ENCODE data around the gene ABCC4. TPM values are rescaled to one million over a fixed set of nuclear protein-coding genes. Genes with fewer than 3 reads are reported as not detected.

The ABCC4 gene
- total and polyA plus RNA-seq, 8 donors: 1.5 to 87.2 (median 29.7) TPM

DNA sequence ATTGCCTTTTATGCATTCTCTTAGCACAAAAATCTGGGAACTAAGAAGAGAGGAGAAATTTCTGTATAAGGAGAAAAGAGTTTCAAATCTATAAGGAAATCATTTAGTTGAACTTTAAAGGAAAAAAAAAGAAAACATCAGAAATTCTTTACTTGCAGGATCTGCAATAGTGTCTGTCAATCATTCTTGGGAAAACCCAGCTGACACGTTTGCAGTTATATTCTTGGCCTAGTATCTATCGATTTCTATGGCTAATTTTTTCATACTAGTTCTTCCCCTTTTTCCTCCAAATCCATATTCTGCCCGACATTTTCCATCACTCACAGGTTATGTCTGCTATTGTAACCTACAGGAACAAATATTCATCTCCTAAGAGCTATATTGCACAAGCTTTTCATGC, 160.7 kb downstream of the ABCC4 start:
- Histone ChIP-seq H3K4me1 (no peaks in the 10 kb centered on the region), H3K36me3 (peaks cover 0 to 14% (median 4%) of the 10 kb centered on the region in 4 donors), H3K9me3 (no peaks in the 10 kb centered on the region), H3K27me3 (no peaks in the 10 kb centered on the region), H3K27ac (no peak overlapping the region), H3K4me3 (no peak overlapping the region)
- DNase-seq: no peak
- 90 to 97% (median 93%) methylated on average over 3 of the region's 3 CpGs for WGBS, 5 donors
- TF ChIP-seq EP300 (IDR thresholded peaks at IDR 0.05) (no peak), POLR2A (IDR thresholded peaks at IDR 0.05) (no peak), POLR2AphosphoS5 (IDR thresholded peaks at IDR 0.05) (no peak)
- TF ChIP-seq, protein P1, sequence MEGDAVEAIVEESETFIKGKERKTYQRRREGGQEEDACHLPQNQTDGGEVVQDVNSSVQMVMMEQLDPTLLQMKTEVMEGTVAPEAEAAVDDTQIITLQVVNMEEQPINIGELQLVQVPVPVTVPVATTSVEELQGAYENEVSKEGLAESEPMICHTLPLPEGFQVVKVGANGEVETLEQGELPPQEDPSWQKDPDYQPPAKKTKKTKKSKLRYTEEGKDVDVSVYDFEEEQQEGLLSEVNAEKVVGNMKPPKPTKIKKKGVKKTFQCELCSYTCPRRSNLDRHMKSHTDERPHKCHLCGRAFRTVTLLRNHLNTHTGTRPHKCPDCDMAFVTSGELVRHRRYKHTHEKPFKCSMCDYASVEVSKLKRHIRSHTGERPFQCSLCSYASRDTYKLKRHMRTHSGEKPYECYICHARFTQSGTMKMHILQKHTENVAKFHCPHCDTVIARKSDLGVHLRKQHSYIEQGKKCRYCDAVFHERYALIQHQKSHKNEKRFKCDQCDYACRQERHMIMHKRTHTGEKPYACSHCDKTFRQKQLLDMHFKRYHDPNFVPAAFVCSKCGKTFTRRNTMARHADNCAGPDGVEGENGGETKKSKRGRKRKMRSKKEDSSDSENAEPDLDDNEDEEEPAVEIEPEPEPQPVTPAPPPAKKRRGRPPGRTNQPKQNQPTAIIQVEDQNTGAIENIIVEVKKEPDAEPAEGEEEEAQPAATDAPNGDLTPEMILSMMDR (IDR thresholded peaks at IDR 0.05): no peak
- intact Hi-C loops (cut with DNase I; ENCODE audit: low total_unique reads): no loop called here

GRCh38 chr13:95138876-95139585, 162.2 kb downstream of the ABCC4 start:
- WGBS, 5 donors: 90 to 94% (median 91%) methylated on average over 11 of the region's 11 CpGs
- H3K36me3 ChIP-seq: peaks cover 0 to 14% (median 4%) of the 10 kb centered on the region in 4 donors
- intact Hi-C loops (cut with DNase I; ENCODE audit: low total_unique reads): no loop called here
- DNase-seq: no peak
- no peak overlapping the region for H3K27ac ChIP-seq
- H3K27me3 ChIP-seq: peaks cover 0 to 4% (median 0%) of the 10 kb centered on the region in 3 donors
- no peaks in the 10 kb centered on the region for H3K4me1 ChIP-seq
- no peak overlapping the region for H3K4me3 ChIP-seq
- no peaks in the 10 kb centered on the region for H3K9me3 ChIP-seq
- TF ChIP-seq, protein P1 (IDR thresholded peaks at IDR 0.05): no peak
- TF ChIP-seq EP300 (IDR thresholded peaks at IDR 0.05) (no peak), POLR2AphosphoS5 (IDR thresholded peaks at IDR 0.05) (no peak), POLR2A (IDR thresholded peaks at IDR 0.05) (no peak)

GRCh38 chr13:95137096-95137495, 164.2 kb downstream of the ABCC4 start:
- no peaks in the 10 kb centered on the region for H3K4me1 ChIP-seq
- peak overlapping the region in 2 of 5 donors; percentile 9 to 65 for H3K27ac ChIP-seq
- 71 to 77% (median 76%) methylated on average over 3 of the region's 3 CpGs for WGBS, 5 donors
- H3K27me3 ChIP-seq: peaks cover 0 to 6% (median 0%) of the 10 kb centered on the region in 3 donors
- no peak overlapping the region for H3K4me3 ChIP-seq
- no peaks in the 10 kb centered on the region for H3K9me3 ChIP-seq
- TF ChIP-seq POLR2AphosphoS5 (IDR thresholded peaks at IDR 0.05): no peak
- no peak for TF ChIP-seq EP300 (IDR thresholded peaks at IDR 0.05)
- no peak for TF ChIP-seq POLR2A (IDR thresholded peaks at IDR 0.05)
- TF ChIP-seq, protein P1 (IDR thresholded peaks at IDR 0.05): no peak
- peaks cover 0 to 17% (median 3%) of the 10 kb centered on the region in 4 donors for H3K36me3 ChIP-seq
- intact Hi-C loops (cut with DNase I; ENCODE audit: low total_unique reads): no loop called here
- no peak for DNase-seq

DNA sequence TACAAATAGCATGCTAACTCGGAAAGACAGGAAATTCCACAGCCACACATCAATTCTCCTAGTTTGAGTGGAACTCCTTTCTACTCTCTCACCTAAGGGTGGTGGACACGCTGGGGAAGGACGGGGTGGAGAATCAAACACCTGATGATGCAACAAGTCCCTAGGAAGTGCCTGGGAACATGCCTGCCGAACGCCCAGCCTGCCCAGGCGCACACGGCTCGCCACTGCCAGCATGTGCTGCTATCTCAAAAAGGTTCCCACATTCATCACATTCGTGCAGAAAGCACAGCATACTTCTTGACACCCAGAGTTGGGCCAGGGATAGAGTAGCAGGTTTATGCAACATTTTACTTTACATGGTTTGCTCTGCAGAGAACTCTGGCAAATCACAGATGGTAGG, 164.6 kb downstream of the ABCC4 start:
- Histone ChIP-seq H3K36me3 (peaks cover 0 to 19% (median under 1%) of the 10 kb centered on the region in 4 donors), H3K4me3 (no peak overlapping the region), H3K4me1 (no peaks in the 10 kb centered on the region), H3K9me3 (no peaks in the 10 kb centered on the region), H3K27me3 (peaks cover 0 to 10% (median 0%) of the 10 kb centered on the region in 3 donors), H3K27ac (peak overlapping the region in 2 of 5 donors; percentile 9 to 65)
- intact Hi-C loops (cut with DNase I; ENCODE audit: low total_unique reads): no loop called here
- WGBS, 5 donors: 89 to 97% (median 90%) methylated on average over 9 of the region's 9 CpGs
- TF ChIP-seq, protein P1 (IDR thresholded peaks at IDR 0.05): no peak
- TF ChIP-seq POLR2AphosphoS5 (IDR thresholded peaks at IDR 0.05) (no peak), EP300 (IDR thresholded peaks at IDR 0.05) (no peak), POLR2A (IDR thresholded peaks at IDR 0.05) (no peak)
- no peak for DNase-seq

All from stomach (tissue), 9 donors.